LNCaP clone FGC (cell line): ENCODE measurements around the gene CHKA.

Source experiments
- DNase-seq: peaks from one replicate; pipeline ENCODE4 v3.0.0-alpha.2; 2011; ENCODE audit warnings: low read depth
- H3K4me3 ChIP-seq: 2 replicates; pipeline ENCODE4 v1.5.1; 2011; ENCODE audit warnings: mild to moderate bottlenecking, low read depth, low read length, control low read depth
- CTCF ChIP-seq: IDR thresholded peaks from 2 replicates; pipeline ENCODE4 v1.5.1; 2012; ENCODE audit warnings: mild to moderate bottlenecking; ENCODE audit not compliant: control insufficient read depth, insufficient read depth; ENCODE audit errors: extremely low read depth

The CHKA gene

GRCh38 chr11:68052137-68052873, 68.9 kb downstream of the CHKA start:
- no peak overlapping the region for H3K4me3 ChIP-seq
- TF ChIP-seq CTCF = no peak
- DNase-seq = no peak

GRCh38 chr11:68051191-68052136, 69.7 kb downstream of the CHKA start:
- no peak for DNase-seq
- no peak for TF ChIP-seq CTCF
- no peak overlapping the region for H3K4me3 ChIP-seq

GRCh38 chr11:68050371-68050841, 70.8 kb downstream of the CHKA start:
- no peak for DNase-seq
- H3K4me3 ChIP-seq = no peak overlapping the region
- TF ChIP-seq CTCF = no peak

GRCh38 chr11:68049509-68050370, 71.4 kb downstream of the CHKA start:
- no peak overlapping the region for H3K4me3 ChIP-seq
- no peak for TF ChIP-seq CTCF
- DNase-seq = no peak

GRCh38 chr11:68048681-68049508, 72.3 kb downstream of the CHKA start:
- TF ChIP-seq CTCF = no peak
- no peak for DNase-seq

More at GRCh38 chr11:68048681-68049508, 72.3 kb downstream of the CHKA start:
- no peak overlapping the region for H3K4me3 ChIP-seq
